ENCODE results near the gene CPT1B.

CPT1B gene

GRCh38 chr22:50560034-50560433 is 18.2 kb downstream of the CPT1B start:
- H3K4me1 Mint-ChIP-seq (ENCODE audit: low read depth) = peaks cover 17% of the 10 kb centered on the region
- H3K4me3 Mint-ChIP-seq = no peak overlapping the region

GRCh38 chr22:50556703-50557102 is 21.5 kb downstream of the CPT1B start:
- H3K4me1 Mint-ChIP-seq (ENCODE audit: low read depth) = peaks cover 7% of the 10 kb centered on the region
- H3K27me3 Mint-ChIP-seq (ENCODE audit: low read depth) = no peaks in the 10 kb centered on the region
- no peaks in the 10 kb centered on the region for H3K36me3 Mint-ChIP-seq (ENCODE audit: low read depth)
- H3K27ac Mint-ChIP-seq = no peak overlapping the region
- no peaks in the 10 kb centered on the region for H3K9me3 Mint-ChIP-seq
- no peak overlapping the region for H3K4me3 Mint-ChIP-seq

More at GRCh38 chr22:50560034-50560433, 18.2 kb downstream of the CPT1B start:
- H3K9me3 Mint-ChIP-seq = no peaks in the 10 kb centered on the region
- H3K27ac Mint-ChIP-seq = no peak overlapping the region
- H3K27me3 Mint-ChIP-seq (ENCODE audit: low read depth) = peaks cover 8% of the 10 kb centered on the region
- no peaks in the 10 kb centered on the region for H3K36me3 Mint-ChIP-seq (ENCODE audit: low read depth)

GRCh38 chr22:50553310-50553709 is 24.9 kb downstream of the CPT1B start:
- Mint-ChIP-seq H3K36me3 (ENCODE audit: low read depth) (peaks cover 8% of the 10 kb centered on the region), H3K27ac (no peak overlapping the region), H3K9me3 (no peaks in the 10 kb centered on the region), H3K4me3 (no peak overlapping the region), H3K4me1 (ENCODE audit: low read depth) (peaks cover 11% of the 10 kb centered on the region), H3K27me3 (ENCODE audit: low read depth) (no peaks in the 10 kb centered on the region)

GRCh38 chr22:50551160-50551752 is 27.0 kb downstream of the CPT1B start:
- H3K4me1 Mint-ChIP-seq (ENCODE audit: low read depth) = peaks cover 17% of the 10 kb centered on the region
- H3K27ac Mint-ChIP-seq = no peak overlapping the region
- H3K4me3 Mint-ChIP-seq = peak overlapping the region; percentile 37

GRCh38 chr22:50550395-50550794 is 27.8 kb downstream of the CPT1B start:
- H3K9me3 Mint-ChIP-seq = no peaks in the 10 kb centered on the region
- H3K36me3 Mint-ChIP-seq (ENCODE audit: low read depth) = peaks cover 8% of the 10 kb centered on the region
- H3K4me3 Mint-ChIP-seq = peak overlapping the region; percentile 75
- peaks cover 25% of the 10 kb centered on the region for H3K4me1 Mint-ChIP-seq (ENCODE audit: low read depth)
- H3K27me3 Mint-ChIP-seq (ENCODE audit: low read depth) = no peaks in the 10 kb centered on the region
- H3K27ac Mint-ChIP-seq = peak overlapping the region; percentile 65

More at GRCh38 chr22:50551160-50551752, 27.0 kb downstream of the CPT1B start:
- Mint-ChIP-seq H3K27me3 (ENCODE audit: low read depth) (no peaks in the 10 kb centered on the region), H3K9me3 (no peaks in the 10 kb centered on the region), H3K36me3 (ENCODE audit: low read depth) (peaks cover 8% of the 10 kb centered on the region)

GRCh38 chr22:50548921-50549790 is 29.1 kb downstream of the CPT1B start:
- Mint-ChIP-seq H3K36me3 (ENCODE audit: low read depth) (peaks cover 8% of the 10 kb centered on the region), H3K4me3 (peak overlapping the region; percentile 75), H3K9me3 (no peaks in the 10 kb centered on the region), H3K4me1 (ENCODE audit: low read depth) (peaks cover 36% of the 10 kb centered on the region), H3K27me3 (ENCODE audit: low read depth) (no peaks in the 10 kb centered on the region), H3K27ac (peak overlapping the region; percentile 74)

- Mint-ChIP-seq H3K4me3 (peak overlapping the region; percentile 67), H3K36me3 (ENCODE audit: low read depth) (peaks cover 8% of the 10 kb centered on the region), H3K27me3 (ENCODE audit: low read depth) (no peaks in the 10 kb centered on the region), H3K27ac (peak overlapping the region; percentile 85), H3K9me3 (no peaks in the 10 kb centered on the region), H3K4me1 (ENCODE audit: low read depth) (peaks cover 36% of the 10 kb centered on the region)
Observed at GRCh38 chr22:50548040-50548920, 29.9 kb downstream of the CPT1B start.

- no peaks in the 10 kb centered on the region for H3K27me3 Mint-ChIP-seq (ENCODE audit: low read depth)
- H3K4me3 Mint-ChIP-seq = peak overlapping the region; percentile 65
- no peaks in the 10 kb centered on the region for H3K9me3 Mint-ChIP-seq
- H3K27ac Mint-ChIP-seq = peak overlapping the region; percentile 84
- peaks cover 10% of the 10 kb centered on the region for H3K36me3 Mint-ChIP-seq (ENCODE audit: low read depth)
- H3K4me1 Mint-ChIP-seq (ENCODE audit: low read depth) = peaks cover 39% of the 10 kb centered on the region
Observed at GRCh38 chr22:50547263-50547985, 30.8 kb downstream of the CPT1B start.

GRCh38 chr22:50546326-50547262 is 31.6 kb downstream of the CPT1B start:
- peaks cover 45% of the 10 kb centered on the region for H3K4me1 Mint-ChIP-seq (ENCODE audit: low read depth)
- no peaks in the 10 kb centered on the region for H3K9me3 Mint-ChIP-seq
- no peaks in the 10 kb centered on the region for H3K27me3 Mint-ChIP-seq (ENCODE audit: low read depth)
- peak overlapping the region; percentile 55 for H3K27ac Mint-ChIP-seq
- H3K4me3 Mint-ChIP-seq = peak overlapping the region; percentile 58
- peaks cover 13% of the 10 kb centered on the region for H3K36me3 Mint-ChIP-seq (ENCODE audit: low read depth)

- Mint-ChIP-seq H3K9me3 (no peaks in the 10 kb centered on the region), H3K4me1 (ENCODE audit: low read depth) (peaks cover 51% of the 10 kb centered on the region), H3K36me3 (ENCODE audit: low read depth) (peaks cover 11% of the 10 kb centered on the region), H3K27me3 (ENCODE audit: low read depth) (no peaks in the 10 kb centered on the region), H3K4me3 (peak within 1 kb of the TSS; percentile 58), H3K27ac (peak within 1 kb of the TSS; percentile 86)
Observed at GRCh38 chr22:50545522-50546325, 32.5 kb downstream of the CPT1B start, which contains the start of gene KLHDC7B. Gene KLHDC7B (plus strand): TSS chr22:50545899. CDS start chr22:50546244, 345 bp downstream.

GRCh38 chr22:50544746-50545253 is 33.4 kb downstream of the CPT1B start:
- peak overlapping the region; percentile 86 for H3K27ac Mint-ChIP-seq
- H3K27me3 Mint-ChIP-seq (ENCODE audit: low read depth) = no peaks in the 10 kb centered on the region
- H3K4me3 Mint-ChIP-seq = peak overlapping the region; percentile 37
- H3K9me3 Mint-ChIP-seq = no peaks in the 10 kb centered on the region
- peaks cover 10% of the 10 kb centered on the region for H3K36me3 Mint-ChIP-seq (ENCODE audit: low read depth)
- H3K4me1 Mint-ChIP-seq (ENCODE audit: low read depth) = peaks cover 49% of the 10 kb centered on the region

- Mint-ChIP-seq H3K4me3 (peak overlapping the region; percentile 37), H3K4me1 (ENCODE audit: low read depth) (peaks cover 55% of the 10 kb centered on the region), H3K27ac (peak overlapping the region; percentile 86), H3K9me3 (no peaks in the 10 kb centered on the region), H3K27me3 (ENCODE audit: low read depth) (no peaks in the 10 kb centered on the region), H3K36me3 (ENCODE audit: low read depth) (peaks cover 10% of the 10 kb centered on the region)
Observed at GRCh38 chr22:50544078-50544745, 34.0 kb downstream of the CPT1B start.
